ENCODE results near the gene KIAA0586. TPM values are rescaled to one million over a fixed set of nuclear protein-coding genes. Genes with fewer than 3 reads are reported as not detected.

KIAA0586 gene
- total RNA-seq, 1 experiment from 2014 or later: 23.5 TPM

DNA sequence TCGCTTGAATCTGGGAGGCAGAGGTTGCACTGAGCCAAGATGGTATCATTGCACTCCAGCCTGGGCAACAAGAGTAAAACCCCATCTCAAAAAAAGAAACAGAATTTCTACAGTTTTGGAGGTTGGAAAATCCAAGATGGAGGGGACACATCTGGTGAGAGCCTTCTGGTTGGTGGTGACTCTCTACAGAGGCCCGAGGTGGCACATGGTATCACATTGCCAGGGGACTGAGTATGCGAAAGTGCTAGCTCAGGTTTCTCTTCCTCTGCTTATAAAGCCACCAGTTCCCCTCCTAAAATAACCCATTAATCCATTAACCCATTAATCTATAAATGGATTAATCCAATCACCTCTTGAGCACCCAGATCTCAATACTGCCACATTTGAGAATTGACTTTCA is 139.5 kb downstream of the KIAA0586 start:
- Mint-ChIP-seq H3K27me3 (ENCODE audit: low read depth) (no peaks in the 10 kb centered on the region), H3K36me3 (no peaks in the 10 kb centered on the region), H3K27ac (no peak overlapping the region), H3K4me1 (peaks cover 12% of the 10 kb centered on the region), H3K4me3 (no peak overlapping the region), H3K9me3 (no peaks in the 10 kb centered on the region)
- POLR2A ChIA-PET: no interaction called here
- DNase-seq (ENCODE audit: low spot score) (no peak), ATAC-seq (no peak)
- TF ChIP-seq, protein P1, sequence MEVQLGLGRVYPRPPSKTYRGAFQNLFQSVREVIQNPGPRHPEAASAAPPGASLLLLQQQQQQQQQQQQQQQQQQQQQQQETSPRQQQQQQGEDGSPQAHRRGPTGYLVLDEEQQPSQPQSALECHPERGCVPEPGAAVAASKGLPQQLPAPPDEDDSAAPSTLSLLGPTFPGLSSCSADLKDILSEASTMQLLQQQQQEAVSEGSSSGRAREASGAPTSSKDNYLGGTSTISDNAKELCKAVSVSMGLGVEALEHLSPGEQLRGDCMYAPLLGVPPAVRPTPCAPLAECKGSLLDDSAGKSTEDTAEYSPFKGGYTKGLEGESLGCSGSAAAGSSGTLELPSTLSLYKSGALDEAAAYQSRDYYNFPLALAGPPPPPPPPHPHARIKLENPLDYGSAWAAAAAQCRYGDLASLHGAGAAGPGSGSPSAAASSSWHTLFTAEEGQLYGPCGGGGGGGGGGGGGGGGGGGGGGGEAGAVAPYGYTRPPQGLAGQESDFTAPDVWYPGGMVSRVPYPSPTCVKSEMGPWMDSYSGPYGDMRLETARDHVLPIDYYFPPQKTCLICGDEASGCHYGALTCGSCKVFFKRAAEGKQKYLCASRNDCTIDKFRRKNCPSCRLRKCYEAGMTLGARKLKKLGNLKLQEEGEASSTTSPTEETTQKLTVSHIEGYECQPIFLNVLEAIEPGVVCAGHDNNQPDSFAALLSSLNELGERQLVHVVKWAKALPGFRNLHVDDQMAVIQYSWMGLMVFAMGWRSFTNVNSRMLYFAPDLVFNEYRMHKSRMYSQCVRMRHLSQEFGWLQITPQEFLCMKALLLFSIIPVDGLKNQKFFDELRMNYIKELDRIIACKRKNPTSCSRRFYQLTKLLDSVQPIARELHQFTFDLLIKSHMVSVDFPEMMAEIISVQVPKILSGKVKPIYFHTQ (CRISPR knock-in tag; IDR thresholded peaks at IDR 0.05): no peak
- TF ChIP-seq ZNF416 (CRISPR knock-in tag; IDR thresholded peaks at IDR 0.05) (no peak), TEAD4 (CRISPR knock-in tag; IDR thresholded peaks at IDR 0.05) (no peak)
- CTCF ChIA-PET: interaction anchor here (1.0 kb wide), 1 partner anchor 168 kb away, joined by 3 read pairs; no protein-coding TSS in a partner anchor

DNA sequence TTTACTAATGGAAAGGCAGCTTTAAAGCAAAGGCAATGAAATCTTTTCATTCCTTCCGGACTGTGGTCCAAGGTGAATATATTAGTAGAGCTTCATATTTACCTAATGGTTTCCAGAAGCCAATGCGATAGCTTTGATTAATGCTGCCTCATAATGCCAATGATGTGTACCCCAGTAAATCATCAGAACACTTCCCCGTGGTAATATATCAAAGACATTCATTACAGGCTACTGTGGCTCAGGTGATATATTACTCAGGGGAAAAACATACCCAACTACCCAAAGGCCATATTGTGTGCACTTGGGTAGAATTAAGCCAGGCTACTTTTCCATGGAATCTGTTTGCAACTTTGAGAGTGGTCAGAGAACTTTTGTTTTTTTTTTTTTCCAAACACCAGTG is 140.8 kb downstream of the KIAA0586 start:
- CTCF ChIA-PET: interaction anchor here (1.6 kb wide), 1 partner anchor 67 kb away, joined by 5 read pairs; no protein-coding TSS in a partner anchor
- no peaks in the 10 kb centered on the region for H3K36me3 Mint-ChIP-seq
- TF ChIP-seq, protein P2, sequence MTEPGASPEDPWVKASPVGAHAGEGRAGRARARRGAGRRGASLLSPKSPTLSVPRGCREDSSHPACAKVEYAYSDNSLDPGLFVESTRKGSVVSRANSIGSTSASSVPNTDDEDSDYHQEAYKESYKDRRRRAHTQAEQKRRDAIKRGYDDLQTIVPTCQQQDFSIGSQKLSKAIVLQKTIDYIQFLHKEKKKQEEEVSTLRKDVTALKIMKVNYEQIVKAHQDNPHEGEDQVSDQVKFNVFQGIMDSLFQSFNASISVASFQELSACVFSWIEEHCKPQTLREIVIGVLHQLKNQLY (CRISPR knock-in tag; IDR thresholded peaks at IDR 0.05): no peak
- TF ChIP-seq, protein P3, sequence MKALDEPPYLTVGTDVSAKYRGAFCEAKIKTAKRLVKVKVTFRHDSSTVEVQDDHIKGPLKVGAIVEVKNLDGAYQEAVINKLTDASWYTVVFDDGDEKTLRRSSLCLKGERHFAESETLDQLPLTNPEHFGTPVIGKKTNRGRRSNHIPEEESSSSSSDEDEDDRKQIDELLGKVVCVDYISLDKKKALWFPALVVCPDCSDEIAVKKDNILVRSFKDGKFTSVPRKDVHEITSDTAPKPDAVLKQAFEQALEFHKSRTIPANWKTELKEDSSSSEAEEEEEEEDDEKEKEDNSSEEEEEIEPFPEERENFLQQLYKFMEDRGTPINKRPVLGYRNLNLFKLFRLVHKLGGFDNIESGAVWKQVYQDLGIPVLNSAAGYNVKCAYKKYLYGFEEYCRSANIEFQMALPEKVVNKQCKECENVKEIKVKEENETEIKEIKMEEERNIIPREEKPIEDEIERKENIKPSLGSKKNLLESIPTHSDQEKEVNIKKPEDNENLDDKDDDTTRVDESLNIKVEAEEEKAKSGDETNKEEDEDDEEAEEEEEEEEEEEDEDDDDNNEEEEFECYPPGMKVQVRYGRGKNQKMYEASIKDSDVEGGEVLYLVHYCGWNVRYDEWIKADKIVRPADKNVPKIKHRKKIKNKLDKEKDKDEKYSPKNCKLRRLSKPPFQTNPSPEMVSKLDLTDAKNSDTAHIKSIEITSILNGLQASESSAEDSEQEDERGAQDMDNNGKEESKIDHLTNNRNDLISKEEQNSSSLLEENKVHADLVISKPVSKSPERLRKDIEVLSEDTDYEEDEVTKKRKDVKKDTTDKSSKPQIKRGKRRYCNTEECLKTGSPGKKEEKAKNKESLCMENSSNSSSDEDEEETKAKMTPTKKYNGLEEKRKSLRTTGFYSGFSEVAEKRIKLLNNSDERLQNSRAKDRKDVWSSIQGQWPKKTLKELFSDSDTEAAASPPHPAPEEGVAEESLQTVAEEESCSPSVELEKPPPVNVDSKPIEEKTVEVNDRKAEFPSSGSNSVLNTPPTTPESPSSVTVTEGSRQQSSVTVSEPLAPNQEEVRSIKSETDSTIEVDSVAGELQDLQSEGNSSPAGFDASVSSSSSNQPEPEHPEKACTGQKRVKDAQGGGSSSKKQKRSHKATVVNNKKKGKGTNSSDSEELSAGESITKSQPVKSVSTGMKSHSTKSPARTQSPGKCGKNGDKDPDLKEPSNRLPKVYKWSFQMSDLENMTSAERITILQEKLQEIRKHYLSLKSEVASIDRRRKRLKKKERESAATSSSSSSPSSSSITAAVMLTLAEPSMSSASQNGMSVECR (CRISPR knock-in tag; IDR thresholded peaks at IDR 0.05; ENCODE audit: borderline replicate concordance): no peak
- TF ChIP-seq ATF1 (CRISPR knock-in tag; IDR thresholded peaks at IDR 0.05): no peak
- TF ChIP-seq, protein P4, sequence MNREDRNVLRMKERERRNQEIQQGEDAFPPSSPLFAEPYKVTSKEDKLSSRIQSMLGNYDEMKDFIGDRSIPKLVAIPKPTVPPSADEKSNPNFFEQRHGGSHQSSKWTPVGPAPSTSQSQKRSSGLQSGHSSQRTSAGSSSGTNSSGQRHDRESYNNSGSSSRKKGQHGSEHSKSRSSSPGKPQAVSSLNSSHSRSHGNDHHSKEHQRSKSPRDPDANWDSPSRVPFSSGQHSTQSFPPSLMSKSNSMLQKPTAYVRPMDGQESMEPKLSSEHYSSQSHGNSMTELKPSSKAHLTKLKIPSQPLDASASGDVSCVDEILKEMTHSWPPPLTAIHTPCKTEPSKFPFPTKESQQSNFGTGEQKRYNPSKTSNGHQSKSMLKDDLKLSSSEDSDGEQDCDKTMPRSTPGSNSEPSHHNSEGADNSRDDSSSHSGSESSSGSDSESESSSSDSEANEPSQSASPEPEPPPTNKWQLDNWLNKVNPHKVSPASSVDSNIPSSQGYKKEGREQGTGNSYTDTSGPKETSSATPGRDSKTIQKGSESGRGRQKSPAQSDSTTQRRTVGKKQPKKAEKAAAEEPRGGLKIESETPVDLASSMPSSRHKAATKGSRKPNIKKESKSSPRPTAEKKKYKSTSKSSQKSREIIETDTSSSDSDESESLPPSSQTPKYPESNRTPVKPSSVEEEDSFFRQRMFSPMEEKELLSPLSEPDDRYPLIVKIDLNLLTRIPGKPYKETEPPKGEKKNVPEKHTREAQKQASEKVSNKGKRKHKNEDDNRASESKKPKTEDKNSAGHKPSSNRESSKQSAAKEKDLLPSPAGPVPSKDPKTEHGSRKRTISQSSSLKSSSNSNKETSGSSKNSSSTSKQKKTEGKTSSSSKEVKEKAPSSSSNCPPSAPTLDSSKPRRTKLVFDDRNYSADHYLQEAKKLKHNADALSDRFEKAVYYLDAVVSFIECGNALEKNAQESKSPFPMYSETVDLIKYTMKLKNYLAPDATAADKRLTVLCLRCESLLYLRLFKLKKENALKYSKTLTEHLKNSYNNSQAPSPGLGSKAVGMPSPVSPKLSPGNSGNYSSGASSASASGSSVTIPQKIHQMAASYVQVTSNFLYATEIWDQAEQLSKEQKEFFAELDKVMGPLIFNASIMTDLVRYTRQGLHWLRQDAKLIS (CRISPR knock-in tag; IDR thresholded peaks at IDR 0.05; ENCODE audit: borderline replicate concordance): no peak
- TF ChIP-seq IRF2 (CRISPR knock-in tag; IDR thresholded peaks at IDR 0.05; ENCODE audit: borderline replicate concordance, low read depth): no peak
- TF ChIP-seq, protein P5, sequence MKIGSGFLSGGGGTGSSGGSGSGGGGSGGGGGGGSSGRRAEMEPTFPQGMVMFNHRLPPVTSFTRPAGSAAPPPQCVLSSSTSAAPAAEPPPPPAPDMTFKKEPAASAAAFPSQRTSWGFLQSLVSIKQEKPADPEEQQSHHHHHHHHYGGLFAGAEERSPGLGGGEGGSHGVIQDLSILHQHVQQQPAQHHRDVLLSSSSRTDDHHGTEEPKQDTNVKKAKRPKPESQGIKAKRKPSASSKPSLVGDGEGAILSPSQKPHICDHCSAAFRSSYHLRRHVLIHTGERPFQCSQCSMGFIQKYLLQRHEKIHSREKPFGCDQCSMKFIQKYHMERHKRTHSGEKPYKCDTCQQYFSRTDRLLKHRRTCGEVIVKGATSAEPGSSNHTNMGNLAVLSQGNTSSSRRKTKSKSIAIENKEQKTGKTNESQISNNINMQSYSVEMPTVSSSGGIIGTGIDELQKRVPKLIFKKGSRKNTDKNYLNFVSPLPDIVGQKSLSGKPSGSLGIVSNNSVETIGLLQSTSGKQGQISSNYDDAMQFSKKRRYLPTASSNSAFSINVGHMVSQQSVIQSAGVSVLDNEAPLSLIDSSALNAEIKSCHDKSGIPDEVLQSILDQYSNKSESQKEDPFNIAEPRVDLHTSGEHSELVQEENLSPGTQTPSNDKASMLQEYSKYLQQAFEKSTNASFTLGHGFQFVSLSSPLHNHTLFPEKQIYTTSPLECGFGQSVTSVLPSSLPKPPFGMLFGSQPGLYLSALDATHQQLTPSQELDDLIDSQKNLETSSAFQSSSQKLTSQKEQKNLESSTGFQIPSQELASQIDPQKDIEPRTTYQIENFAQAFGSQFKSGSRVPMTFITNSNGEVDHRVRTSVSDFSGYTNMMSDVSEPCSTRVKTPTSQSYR (CRISPR knock-in tag; IDR thresholded peaks at IDR 0.05): no peak
- TF ChIP-seq NFATC4 (CRISPR knock-in tag; IDR thresholded peaks at IDR 0.05): no peak
- no peak for TF ChIP-seq NR3C1 (CRISPR knock-in tag; conservative IDR thresholded peaks at IDR 0.05; ENCODE audit: low read depth)
- no peak for TF ChIP-seq ZBTB21 (CRISPR knock-in tag; IDR thresholded peaks at IDR 0.05; ENCODE audit: borderline replicate concordance)
- TF ChIP-seq, protein P6, sequence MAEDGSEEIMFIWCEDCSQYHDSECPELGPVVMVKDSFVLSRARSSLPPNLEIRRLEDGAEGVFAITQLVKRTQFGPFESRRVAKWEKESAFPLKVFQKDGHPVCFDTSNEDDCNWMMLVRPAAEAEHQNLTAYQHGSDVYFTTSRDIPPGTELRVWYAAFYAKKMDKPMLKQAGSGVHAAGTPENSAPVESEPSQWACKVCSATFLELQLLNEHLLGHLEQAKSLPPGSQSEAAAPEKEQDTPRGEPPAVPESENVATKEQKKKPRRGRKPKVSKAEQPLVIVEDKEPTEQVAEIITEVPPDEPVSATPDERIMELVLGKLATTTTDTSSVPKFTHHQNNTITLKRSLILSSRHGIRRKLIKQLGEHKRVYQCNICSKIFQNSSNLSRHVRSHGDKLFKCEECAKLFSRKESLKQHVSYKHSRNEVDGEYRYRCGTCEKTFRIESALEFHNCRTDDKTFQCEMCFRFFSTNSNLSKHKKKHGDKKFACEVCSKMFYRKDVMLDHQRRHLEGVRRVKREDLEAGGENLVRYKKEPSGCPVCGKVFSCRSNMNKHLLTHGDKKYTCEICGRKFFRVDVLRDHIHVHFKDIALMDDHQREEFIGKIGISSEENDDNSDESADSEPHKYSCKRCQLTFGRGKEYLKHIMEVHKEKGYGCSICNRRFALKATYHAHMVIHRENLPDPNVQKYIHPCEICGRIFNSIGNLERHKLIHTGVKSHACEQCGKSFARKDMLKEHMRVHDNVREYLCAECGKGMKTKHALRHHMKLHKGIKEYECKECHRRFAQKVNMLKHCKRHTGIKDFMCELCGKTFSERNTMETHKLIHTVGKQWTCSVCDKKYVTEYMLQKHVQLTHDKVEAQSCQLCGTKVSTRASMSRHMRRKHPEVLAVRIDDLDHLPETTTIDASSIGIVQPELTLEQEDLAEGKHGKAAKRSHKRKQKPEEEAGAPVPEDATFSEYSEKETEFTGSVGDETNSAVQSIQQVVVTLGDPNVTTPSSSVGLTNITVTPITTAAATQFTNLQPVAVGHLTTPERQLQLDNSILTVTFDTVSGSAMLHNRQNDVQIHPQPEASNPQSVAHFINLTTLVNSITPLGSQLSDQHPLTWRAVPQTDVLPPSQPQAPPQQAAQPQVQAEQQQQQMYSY (CRISPR knock-in tag; IDR thresholded peaks at IDR 0.05): no peak
- no peak for TF ChIP-seq SMAD4 (CRISPR knock-in tag; IDR thresholded peaks at IDR 0.05)
- no peak overlapping the region for H3K27ac Mint-ChIP-seq
- H3K4me1 Mint-ChIP-seq: peaks cover 17% of the 10 kb centered on the region
- H3K4me3 Mint-ChIP-seq: no peak overlapping the region
- DNase-seq (ENCODE audit: low spot score): no peak
- no peaks in the 10 kb centered on the region for H3K9me3 Mint-ChIP-seq
- H3K27me3 Mint-ChIP-seq (ENCODE audit: low read depth): no peaks in the 10 kb centered on the region
- POLR2A ChIA-PET: no interaction called here
- no peak for ATAC-seq
